Measurements from ENCODE around the gene ALX3. TPM values are rescaled to one million over a fixed set of nuclear protein-coding genes. Genes with fewer than 3 reads are reported as not detected.

The ALX3 gene
- total and polyA plus RNA-seq, 7 donors = 0.04 to 0.11 (median 0.05) TPM; not detected in 4

GRCh38 chr1:110021285-110021684 is 49.2 kb downstream of the ALX3 start:
- peaks cover 39 to 94% of the 10 kb centered on the region in 2 donors for H3K36me3 ChIP-seq (ENCODE audit: insufficient read depth in 1 of 2, low read depth in 1 of 2)
- no peak for ATAC-seq
- no peak overlapping the region for H3K4me3 ChIP-seq
- WGBS, 3 donors = 90 to 94% (median 92%) methylated on average over 3 of the region's 3 CpGs
- intact Hi-C loops (cut with DNase I) = no loop called here
- DNase-seq = no peak
- H3K4me1 ChIP-seq = no peaks in the 10 kb centered on the region
- no peak overlapping the region for H3K27ac ChIP-seq
- no peaks in the 10 kb centered on the region for H3K9me3 ChIP-seq
- no peak for TF ChIP-seq CTCF (IDR thresholded peaks at IDR 0.05)
- no peaks in the 10 kb centered on the region for H3K27me3 ChIP-seq (ENCODE audit: insufficient read depth in 3 of 3, low read length in 2 of 3)

- 85 to 88% (median 86%) methylated on average over 1 of the region's 1 CpG for WGBS, 3 donors
- intact Hi-C loops (cut with DNase I) = no loop called here
- H3K4me3 ChIP-seq = no peak overlapping the region
- no peak for TF ChIP-seq CTCF (IDR thresholded peaks at IDR 0.05)
- ATAC-seq = no peak
- H3K4me1 ChIP-seq = no peaks in the 10 kb centered on the region
- DNase-seq = no peak
- peaks cover 46 to 100% of the 10 kb centered on the region in 2 donors for H3K36me3 ChIP-seq (ENCODE audit: insufficient read depth in 1 of 2, low read depth in 1 of 2)
- no peak overlapping the region for H3K27ac ChIP-seq
- H3K27me3 ChIP-seq (ENCODE audit: insufficient read depth in 3 of 3, low read length in 2 of 3) = no peaks in the 10 kb centered on the region
- no peaks in the 10 kb centered on the region for H3K9me3 ChIP-seq
Observed at GRCh38 chr1:110019770-110020169, 50.7 kb downstream of the ALX3 start.

- Histone ChIP-seq H3K36me3 (ENCODE audit: insufficient read depth in 1 of 2, low read depth in 1 of 2) (peaks cover 50 to 100% of the 10 kb centered on the region in 2 donors), H3K4me1 (no peaks in the 10 kb centered on the region), H3K9me3 (no peaks in the 10 kb centered on the region), H3K27me3 (ENCODE audit: insufficient read depth in 3 of 3, low read length in 2 of 3) (no peaks in the 10 kb centered on the region), H3K27ac (no peak overlapping the region), H3K4me3 (no peak overlapping the region)
- DNase-seq = no peak
- WGBS, 3 donors = 80 to 93% (median 81%) methylated on average over 9 of the region's 9 CpGs
- ATAC-seq = no peak
- TF ChIP-seq CTCF (IDR thresholded peaks at IDR 0.05) = no peak
- intact Hi-C loops (cut with DNase I) = no loop called here
Observed at GRCh38 chr1:110018396-110018795, 52.1 kb downstream of the ALX3 start.

- H3K27me3 ChIP-seq (ENCODE audit: insufficient read depth in 3 of 3, low read length in 2 of 3) = no peaks in the 10 kb centered on the region
- ATAC-seq (no peak), DNase-seq (no peak)
- H3K4me1 ChIP-seq = no peaks in the 10 kb centered on the region
- no peaks in the 10 kb centered on the region for H3K9me3 ChIP-seq
- WGBS, 3 donors = 94 to 100% (median 96%) methylated on average over 3 of the region's 3 CpGs
- no peak overlapping the region for H3K27ac ChIP-seq
- H3K36me3 ChIP-seq (ENCODE audit: insufficient read depth in 1 of 2, low read depth in 1 of 2) = peaks cover 47 to 100% of the 10 kb centered on the region in 2 donors
- no peak overlapping the region for H3K4me3 ChIP-seq
- no peak for TF ChIP-seq CTCF (IDR thresholded peaks at IDR 0.05)
- intact Hi-C loops (cut with DNase I) = no loop called here
Observed at GRCh38 chr1:110017792-110018191, 52.7 kb downstream of the ALX3 start.

GRCh38 chr1:110012100-110012780 is 58.2 kb downstream of the ALX3 start:
- no peaks in the 10 kb centered on the region for H3K27me3 ChIP-seq (ENCODE audit: insufficient read depth in 3 of 3, low read length in 2 of 3)
- WGBS, 3 donors = 87 to 95% (median 90%) methylated on average over 6 of the region's 6 CpGs
- peaks cover 25% of the 10 kb centered on the region for H3K4me1 ChIP-seq
- H3K27ac ChIP-seq = no peak overlapping the region
- intact Hi-C loops (cut with DNase I) = no loop called here
- no peak for DNase-seq
- no peaks in the 10 kb centered on the region for H3K9me3 ChIP-seq
- H3K4me3 ChIP-seq = no peak overlapping the region
- no peak for TF ChIP-seq CTCF (IDR thresholded peaks at IDR 0.05)
- peaks cover 34 to 86% of the 10 kb centered on the region in 2 donors for H3K36me3 ChIP-seq (ENCODE audit: insufficient read depth in 1 of 2, low read depth in 1 of 2)
- ATAC-seq = peak in 1 of 4 donors; percentile 30
